DMS53 treated with DMSO at 0.1 percent for 48 hours (cell line): ENCODE results near the gene MCRIP1.

ENCODE experiments used
- DNase-seq: peaks from one replicate; lab custom pipeline; 2025; ENCODE audit not compliant: unreplicated experiment; lab: John Stamatoyannopoulos, UW

The MCRIP1 gene

DNA sequence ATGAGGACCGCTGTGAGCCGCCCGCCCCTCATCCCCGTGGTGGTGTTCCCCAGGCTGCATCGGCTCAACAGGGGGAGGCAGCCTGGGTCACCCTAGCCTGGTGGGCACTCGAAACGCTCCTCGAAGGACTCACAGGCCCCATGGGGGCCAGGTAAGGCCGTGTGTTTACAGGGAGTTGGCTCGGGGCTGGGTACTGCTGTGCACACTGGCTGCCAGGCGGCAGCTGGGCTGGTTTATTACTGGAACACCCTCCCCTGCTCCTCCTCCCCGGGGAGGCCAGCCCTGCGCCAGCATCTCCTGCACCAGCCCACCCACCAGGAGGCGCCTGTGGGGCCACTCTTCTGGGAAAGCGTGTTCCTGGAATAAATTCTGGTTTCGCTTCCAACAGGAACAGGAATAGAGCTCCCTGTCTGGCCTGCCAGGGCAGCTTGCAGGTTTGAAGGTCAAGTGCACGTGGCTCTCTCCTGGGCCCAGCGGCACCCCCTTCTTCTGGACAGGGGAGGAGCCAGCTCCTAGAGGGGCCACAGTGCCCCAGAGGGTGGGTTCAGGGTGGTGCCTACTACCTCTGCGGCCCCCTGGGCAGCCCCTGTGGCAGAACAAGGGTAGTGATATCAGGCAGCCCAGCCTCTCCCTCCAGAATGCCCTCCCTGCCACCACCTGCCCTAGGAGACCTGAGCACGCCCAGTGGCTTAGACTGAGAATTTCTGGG is 11.3 kb downstream of the MCRIP1 start:
- DNase-seq, result peak; percentile 89

DNA sequence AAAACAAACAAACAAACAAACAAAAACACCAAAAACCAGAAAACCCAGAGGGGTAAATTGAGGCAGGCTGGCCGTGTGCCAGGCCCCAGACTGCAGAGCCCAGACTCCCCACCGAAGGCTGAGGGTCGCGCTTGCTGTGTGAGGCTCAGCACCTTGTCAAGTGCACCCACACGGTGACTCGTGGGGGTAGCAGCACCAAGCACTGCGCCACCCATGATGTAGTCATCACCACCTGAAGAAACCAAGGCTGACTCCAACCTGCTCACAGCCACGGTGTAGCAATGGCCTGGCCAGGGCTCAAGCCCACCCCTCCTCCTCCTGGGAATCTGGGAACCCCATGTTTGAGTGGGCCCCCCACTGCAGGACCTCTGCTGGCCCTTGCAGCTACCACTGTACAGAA is 11.9 kb downstream of the MCRIP1 start:
- DNase-seq, result no peak

DNA sequence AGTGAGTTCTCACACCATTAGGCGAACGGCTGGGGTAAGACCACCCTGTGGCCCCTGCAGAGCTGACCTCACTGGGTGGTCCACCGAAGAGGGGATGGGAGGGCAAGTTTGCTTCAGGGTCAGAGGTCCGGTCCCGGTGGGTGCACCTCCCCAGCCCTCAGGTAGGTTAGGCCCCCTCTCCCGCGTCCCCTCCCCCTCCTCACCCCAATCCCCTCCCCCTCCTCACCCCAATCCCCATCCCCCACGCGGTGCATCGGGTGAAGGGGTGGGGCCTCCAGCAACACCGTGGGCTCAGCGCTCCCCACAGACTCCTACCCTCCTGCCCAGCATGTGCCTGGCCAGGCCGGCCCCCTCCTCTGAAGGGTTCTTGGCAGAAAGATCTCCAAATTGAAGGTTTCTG is 13.4 kb downstream of the MCRIP1 start:
- DNase-seq, result no peak

DNA sequence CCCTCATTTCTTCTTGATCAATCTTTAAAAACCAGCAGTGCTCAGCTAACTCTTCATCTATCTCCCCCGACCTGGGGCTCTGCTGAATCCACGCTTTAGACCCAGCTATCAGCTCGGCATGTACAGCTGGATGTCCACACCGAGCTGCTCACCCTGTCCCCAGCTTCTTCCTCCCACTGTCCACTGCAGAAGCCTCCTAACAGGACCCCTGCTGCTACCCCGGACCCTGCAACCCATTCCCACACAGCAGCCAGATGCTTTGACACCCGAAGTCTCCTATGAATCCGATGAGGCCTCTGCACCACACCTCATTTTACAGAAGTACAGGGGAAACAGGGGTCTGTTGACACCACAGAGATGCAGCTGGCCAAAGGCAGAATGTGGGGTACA is 15.3 kb downstream of the MCRIP1 start:
- DNase-seq, result no peak

DNA sequence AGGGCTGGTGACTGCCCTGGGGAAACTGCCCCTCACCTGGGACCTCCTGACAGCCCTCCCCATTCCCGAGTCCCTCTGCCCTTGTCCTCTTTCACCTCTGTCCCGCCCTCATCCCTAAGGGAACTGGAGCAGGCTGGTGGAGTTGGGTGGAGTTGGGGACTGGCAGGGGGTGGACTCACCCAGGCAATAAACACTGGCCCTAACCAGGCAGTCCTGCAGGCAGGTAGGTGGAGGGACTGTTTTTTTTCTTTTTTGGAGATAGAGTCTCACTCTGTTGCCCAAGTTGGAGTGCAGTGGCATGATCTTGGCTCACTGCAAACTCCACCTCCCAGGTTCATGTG is 17.5 kb downstream of the MCRIP1 start:
- no peak for DNase-seq

DNA sequence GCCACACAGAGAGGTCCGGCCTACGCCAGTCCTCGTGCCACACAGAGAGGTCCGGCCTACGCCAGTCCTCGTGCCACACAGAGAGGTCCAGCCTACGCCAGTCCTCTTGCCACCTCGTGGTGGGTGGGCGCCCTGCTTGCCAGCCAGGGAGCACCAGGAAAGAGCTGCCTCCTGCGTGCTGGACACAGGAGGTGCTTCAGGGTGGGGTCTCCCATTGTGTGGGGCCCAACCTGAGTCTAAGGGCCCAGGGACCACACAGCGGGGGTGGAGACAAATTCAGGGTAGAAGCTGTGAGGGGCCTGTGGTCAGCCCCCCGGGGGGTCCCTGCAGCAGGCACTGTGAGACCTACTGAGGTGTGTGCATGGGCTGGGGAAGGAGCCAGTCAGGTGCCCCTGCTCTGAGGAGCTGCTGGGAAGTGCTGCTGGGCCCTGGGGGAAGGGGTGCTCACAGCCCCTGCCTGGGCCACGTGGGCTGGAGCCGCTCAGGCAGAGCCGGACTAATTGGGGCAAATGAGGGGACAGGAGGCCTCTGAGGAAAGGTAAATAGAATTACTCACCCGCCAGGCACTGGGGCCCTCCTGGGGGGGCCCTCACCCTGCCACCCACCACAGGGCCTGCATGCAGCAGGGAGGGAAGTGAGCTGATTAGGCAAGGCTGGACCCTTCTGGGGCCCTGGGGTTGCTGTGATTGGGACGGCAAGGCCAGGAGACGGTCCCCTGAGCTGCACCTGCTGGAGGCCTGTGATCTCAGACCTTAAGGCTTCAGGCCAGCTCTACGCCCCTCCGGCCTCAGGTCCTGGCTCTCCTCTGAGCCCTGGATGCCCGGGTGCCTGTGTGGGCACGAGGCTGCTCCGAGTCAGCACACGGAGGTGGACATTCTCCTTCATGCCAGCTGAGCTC is 18.1 kb downstream of the MCRIP1 start:
- no peak for DNase-seq

DNA sequence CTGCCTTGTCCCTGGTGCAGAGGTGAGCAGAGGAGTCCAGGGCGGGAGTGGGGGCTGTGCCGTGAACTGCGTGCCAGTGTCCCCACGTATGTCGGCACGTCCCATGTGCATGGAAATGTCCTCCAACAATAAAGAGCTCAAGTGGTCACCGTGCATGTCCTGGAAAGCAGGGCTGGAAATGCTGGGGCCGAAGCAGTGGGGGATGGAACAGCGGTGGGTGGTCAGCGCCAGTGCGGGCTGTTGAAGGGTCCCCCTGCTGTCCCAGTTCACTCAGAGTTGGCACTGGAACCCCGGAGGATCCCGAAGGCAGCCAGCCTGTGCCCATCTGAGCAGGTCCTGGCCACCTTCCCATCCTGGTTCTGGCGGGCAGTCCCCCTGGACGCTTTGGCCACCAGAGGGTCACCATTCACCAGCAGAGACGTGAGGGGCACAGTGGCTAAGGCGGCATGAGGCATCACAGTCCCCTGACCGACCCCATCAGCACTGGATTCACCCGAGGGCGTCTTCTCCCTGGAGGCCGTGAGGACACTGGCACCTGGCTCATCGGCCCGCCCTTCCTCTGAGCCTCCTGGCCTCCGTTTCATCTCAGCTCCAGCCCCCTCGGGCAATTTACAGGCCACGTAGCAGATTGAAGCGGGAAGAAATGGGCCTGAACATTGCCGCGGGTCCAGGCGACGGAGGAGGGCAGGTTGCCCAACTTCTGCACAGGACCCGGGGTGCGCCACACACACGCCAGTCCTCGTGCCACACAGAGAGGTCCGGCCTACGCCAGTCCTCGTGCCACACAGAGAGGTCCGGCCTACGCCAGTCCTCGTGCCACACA is 19.0 kb downstream of the MCRIP1 start:
- DNase-seq, result no peak

DNA sequence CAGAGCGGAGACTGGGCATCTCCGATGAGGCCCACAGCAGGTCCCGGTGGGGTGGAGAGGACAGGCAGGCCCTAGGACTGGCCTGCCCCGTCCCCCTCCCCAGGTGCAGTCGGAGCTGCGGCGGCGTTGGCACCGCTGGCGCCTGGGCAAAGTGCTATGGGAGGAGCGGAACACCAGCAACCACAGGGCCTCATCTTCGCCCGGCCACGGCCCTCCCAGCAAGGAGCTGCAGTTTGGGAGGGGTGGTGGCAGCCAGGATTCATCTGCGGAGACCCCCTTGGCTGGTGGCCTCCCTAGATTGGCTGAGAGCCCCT is 19.8 kb downstream of the MCRIP1 start:
- no peak for DNase-seq

DNA sequence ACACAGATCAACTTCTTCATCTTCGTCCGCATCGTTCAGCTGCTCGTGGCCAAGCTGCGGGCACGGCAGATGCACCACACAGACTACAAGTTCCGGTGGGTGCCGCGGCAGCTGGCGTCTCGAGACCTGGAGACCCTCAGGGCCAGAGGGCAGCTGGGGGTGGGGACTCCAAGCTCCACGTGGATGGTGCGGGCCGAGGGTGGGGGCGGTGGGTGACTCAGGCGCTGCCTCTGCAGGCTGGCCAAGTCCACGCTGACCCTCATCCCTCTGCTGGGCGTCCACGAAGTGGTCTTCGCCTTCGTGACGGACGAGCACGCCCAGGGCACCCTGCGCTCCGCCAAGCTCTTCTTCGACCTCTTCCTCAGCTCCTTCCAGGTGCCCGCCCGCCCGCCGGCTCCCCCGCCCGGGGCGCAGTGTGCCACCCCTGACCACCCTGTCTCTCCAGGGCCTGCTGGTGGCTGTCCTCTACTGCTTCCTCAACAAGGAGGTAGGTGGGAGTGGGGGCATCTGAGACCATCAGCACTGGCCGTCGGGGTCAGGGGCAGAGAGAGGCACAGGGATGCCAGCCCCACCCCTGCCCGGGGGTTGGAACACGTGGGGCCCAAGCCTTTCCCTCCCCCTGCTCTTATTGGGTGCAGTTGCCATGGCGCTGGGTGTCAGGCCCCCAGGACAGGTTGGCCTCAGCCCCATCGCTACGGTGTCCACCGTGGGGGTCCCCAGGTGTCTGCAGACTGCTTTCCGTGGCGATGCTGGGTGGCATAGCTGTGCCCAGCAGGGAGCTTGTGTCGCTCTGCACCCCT is 20.3 kb downstream of the MCRIP1 start:
- no peak for DNase-seq

DNA sequence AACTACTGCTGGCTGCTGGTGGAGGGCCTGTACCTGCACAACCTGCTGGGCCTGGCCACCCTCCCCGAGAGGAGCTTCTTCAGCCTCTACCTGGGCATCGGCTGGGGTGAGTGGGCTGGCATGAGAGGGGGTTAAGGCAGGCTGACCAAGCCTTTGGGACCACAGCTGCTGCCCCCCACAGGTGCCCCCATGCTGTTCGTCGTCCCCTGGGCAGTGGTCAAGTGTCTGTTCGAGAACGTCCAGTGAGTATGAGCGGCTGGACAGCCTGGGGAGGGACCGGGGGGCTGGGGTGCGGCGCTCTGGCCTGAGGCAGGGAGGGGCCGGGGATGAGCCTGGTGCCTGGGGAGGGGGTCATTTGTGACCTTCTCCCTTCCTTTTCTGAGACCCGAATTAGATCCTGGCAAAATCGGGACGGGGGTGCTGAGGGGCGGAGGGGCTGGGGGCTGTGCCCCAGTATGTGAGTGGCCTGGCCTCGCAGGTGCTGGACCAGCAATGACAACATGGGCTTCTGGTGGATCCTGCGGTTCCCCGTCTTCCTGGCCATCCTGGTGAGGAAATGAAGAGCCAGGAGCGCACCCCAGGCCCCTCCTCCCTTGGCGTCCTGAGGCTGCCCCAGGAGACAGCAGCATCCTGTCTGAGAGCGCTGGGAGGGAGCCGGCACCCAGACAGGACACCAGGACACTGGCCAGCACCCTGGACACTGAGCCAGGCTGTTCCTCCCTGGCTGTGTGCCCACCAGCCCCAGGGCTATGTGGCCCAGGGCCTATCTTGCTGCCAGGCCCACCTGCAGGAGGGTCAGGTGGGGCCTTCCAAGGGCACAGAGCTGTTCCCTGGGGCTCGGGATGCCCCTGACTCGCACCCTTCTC is 21.2 kb downstream of the MCRIP1 start:
- DNase-seq, result no peak

DNA sequence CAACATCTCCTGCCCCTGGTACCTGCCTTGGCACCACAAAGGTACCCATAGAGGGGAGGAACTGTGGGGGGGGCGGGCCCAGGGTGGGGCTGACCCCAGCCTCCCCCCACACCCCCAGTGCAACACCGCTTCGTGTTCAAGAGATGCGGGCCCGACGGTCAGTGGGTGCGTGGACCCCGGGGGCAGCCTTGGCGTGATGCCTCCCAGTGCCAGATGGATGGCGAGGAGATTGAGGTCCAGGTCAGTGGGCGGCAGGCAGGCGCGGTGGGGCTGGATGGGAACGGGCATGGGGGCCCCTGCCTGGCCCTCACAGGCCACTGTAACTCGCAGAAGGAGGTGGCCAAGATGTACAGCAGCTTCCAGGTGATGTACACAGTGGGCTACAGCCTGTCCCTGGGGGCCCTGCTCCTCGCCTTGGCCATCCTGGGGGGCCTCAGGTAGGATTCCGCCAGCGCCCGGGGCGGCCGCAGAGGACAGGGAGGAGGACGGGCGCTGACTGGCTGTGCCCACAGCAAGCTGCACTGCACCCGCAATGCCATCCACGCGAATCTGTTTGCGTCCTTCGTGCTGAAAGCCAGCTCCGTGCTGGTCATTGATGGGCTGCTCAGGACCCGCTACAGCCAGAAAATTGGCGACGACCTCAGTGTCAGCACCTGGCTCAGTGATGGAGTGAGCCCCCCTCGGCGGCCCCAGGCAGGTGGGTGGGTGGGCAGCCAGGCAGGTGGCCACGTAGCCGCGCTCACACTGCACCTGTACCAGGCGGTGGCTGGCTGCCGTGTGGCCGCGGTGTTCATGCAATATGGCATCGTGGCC is 22.0 kb downstream of the MCRIP1 start:
- no peak for DNase-seq

DNA sequence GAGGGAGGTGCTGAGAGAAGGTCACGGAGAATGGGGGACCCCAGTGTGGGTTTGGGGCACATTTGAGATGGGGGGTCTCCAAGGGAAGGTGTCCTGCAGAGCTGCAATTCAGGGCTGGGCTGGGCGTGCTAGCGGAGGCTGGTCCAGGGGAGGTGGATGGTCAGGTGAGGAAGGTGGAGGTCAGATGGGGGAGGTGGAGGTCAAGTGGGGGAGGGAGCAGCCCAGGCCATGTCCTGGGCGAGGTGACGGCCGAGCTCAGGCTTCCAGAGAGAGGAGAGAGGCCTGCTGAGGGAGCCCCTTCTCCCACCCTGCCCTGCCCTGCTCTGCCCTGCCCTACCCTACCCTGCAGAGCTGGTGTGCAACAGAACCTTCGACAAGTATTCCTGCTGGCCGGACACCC is 22.6 kb downstream of the MCRIP1 start:
- no peak for DNase-seq

DNA sequence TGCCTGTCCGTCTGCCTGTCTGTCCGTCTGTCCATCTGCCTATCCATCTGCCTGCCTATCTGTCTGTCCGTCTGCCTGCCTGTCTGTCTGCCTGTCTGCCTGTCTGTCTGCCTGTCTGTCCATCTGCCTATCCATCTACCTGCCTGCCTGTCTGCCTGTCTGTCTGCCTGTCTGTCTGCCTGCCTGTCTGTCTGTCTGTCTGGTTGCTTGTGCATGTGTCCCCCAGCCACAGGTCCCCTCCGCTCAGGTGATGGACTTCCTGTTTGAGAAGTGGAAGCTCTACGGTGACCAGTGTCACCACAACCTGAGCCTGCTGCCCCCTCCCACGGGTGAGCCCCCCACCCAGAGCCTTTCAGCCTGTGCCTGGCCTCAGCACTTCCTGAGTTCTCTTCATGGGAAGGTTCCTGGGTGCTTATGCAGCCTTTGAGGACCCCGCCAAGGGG is 23.5 kb downstream of the MCRIP1 start:
- DNase-seq, result no peak

DNA sequence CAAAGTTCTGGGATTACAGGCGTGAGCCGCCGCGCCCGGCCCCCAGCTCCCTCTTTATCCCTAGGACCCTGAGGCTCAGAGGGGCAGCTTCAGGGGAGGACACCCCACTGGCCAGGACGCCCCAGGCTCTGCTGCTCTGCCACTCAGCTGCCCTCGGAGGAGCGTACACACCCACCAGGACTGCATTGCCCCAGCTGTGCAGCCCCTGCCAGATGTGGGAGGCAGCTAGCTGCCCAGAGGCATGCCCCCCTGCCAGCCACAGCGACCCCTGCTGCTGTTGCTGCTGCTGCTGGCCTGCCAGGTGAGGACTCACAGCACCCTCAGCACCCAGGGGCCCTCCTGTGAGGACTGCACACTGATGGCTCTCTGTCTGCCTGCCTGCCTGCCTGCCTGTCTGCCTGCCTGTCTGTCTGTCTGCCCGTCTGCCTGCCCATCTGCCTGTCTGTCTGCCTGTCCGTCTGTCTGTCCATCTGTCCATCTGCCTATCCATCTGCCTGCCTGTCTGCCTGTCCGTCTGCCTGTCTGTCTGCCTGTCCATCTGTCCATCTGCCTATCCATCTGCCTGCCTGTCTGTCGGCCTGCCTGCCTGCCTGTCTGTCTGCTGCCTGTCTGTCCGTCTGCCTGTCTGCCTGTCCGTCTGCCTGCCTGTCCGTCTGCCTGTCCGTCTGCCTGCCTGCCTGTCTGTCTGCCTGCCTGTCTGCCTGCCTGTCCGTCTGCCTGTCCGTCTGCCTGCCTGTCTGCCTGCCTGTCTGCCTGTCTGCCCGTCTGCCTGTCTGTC is 24.1 kb downstream of the MCRIP1 start:
- DNase-seq, result no peak

DNA sequence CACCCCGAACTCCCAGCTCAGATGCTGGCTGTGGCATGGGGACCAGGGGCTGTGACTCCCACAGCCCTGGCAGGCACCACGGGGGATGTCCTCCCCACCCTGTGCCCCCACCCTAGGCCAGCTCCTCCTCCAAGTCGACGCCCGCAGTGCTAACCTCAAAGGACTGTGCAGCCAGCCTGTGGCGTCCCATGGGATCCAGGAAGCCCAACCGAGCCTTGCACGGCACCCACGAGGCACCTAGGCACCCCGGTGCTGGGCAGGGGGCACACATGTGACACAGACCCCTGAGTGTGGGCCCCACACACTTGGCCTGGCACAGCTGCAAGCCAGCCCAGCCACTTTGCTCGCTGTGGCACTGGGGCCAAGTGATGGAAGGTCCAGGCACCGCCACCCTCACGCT is 25.3 kb downstream of the MCRIP1 start:
- DNase-seq, result no peak

DNA sequence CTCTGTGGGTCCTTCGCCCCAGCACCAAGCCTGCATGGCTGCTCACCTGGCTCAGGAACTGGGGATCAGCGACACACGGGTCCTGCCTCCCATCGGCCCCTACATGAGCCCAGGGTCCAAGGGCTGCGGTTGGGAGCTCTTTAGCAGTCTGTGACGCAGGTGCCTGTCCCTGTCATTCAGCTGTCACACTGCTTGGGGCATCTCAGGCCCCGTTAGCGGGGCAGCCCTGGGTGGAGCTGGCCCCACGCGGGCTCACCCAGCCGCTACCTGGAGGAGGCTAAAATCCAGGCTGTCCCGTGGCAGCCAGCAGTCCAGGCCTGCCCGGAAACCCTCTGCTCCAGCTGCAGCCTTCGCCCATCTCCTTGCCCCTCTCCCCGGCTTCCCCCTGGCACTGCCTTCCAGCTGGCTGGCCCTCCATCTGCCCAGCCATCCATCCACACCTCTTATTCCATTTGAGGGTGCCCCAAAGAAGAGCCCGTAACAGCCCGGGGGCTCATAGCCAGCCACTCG is 25.8 kb downstream of the MCRIP1 start:
- no peak for DNase-seq

DNA sequence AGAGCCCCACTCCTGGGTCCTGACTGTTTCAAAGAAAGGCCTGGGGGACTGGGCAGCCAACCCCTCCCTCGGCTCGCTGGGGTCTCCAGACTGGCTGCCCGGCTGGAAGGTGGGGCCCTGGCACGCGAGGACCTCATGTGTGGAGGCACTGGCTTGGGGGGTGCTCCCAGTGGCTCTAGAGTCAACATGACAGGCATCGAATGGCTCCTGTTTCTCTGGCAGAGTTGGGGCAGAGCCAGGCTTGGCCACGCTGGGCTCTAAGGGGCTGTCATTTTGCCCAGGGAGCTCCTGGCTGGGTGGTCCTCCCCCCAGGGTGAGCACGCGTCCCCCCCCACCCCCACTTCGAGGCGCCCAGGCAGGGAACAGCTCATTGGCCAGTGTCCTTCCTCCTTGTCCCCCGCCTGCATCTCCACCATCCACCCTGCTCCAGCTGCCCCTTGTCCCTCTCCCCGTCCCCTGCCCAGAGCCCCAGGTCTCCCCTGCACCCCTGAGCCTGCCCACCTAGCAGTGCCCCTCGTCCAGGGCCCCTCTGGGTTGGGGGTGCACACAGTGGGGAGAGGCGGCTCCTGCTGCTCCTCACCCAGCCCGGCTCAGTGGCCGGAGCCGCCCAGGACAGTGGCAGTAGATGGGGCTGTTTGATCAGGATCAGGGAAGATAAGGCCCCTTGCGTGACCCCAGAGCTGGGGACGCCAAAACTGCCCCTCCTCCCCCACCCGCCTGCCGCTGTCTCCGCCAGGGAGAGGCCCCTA is 26.5 kb downstream of the MCRIP1 start:
- DNase-seq, result no peak
